DMS153 (cell line): Measurements from ENCODE around the gene TBC1D7.

Experiments used
- DNase-seq: peaks from one replicate; lab custom pipeline; 2025; lab: John Stamatoyannopoulos, UW

The TBC1D7 gene

GRCh38 chr6:13272131-13273046, 55.9 kb downstream of the TBC1D7 start:
- DNase-seq, result no peak

- DNase-seq, result no peak
These were observed 59.3 kb downstream of the TBC1D7 start for GRCh38 chr6:13268913-13269518.

GRCh38 chr6:13267142-13267651, 61.1 kb downstream of the TBC1D7 start:
- no peak for DNase-seq

- DNase-seq, result no peak
These were observed 64.7 kb downstream of the TBC1D7 start for GRCh38 chr6:13263669-13264068.

GRCh38 chr6:13262302-13263230, 65.8 kb downstream of the TBC1D7 start:
- DNase-seq, result no peak

- no peak for DNase-seq
These were observed 66.8 kb downstream of the TBC1D7 start for GRCh38 chr6:13261464-13261994.

GRCh38 chr6:13260831-13261230, 67.5 kb downstream of the TBC1D7 start:
- no peak for DNase-seq

GRCh38 chr6:13260101-13260598, 68.2 kb downstream of the TBC1D7 start:
- DNase-seq, result no peak

- no peak for DNase-seq
These were observed 68.9 kb downstream of the TBC1D7 start for GRCh38 chr6:13259393-13259792.

GRCh38 chr6:13256266-13257001, 71.9 kb downstream of the TBC1D7 start:
- no peak for DNase-seq
